ENCODE data around the gene SUGT1. TPM values are rescaled to one million over a fixed set of nuclear protein-coding genes. Genes with fewer than 3 reads are reported as not detected.
"Not testable (repeated sequence)": the region's sequence is repeated elsewhere in the genome, so short reads cannot be mapped to it uniquely, and the experiment has no call there.

SUGT1 gene
- total RNA-seq, 2 experiments from 2014 or later = 58.3 to 64.8 TPM

- intact Hi-C loops (cut with DNase I, micrococcal nuclease); H3K4me1 Mint-ChIP-seq: not testable (repeated sequence)
Observed at GRCh38 chr13:52708266-52708665, 55.6 kb downstream of the SUGT1 start.

GRCh38 chr13:52711286-52711685 lies 58.6 kb downstream of the SUGT1 start:
- no peak for DNase-seq

More at GRCh38 chr13:52708266-52708665, 55.6 kb downstream of the SUGT1 start:
- H3K27me3 Mint-ChIP-seq; H3K36me3 Mint-ChIP-seq (ENCODE audit: low read depth); H3K9me3 Mint-ChIP-seq (ENCODE audit: low read depth); DNase-seq; H3K4me3 Mint-ChIP-seq; H3K27ac Mint-ChIP-seq; ATAC-seq: not testable (repeated sequence)
- CTCF ChIA-PET = interaction anchor here (0.6 to 1.3 kb wide), 2 partner anchors 18 to 64 kb away, joined by 3 to 5 read pairs; no protein-coding TSS in a partner anchor
- POLR2A ChIA-PET = interaction anchor here (0.6 kb wide), 1 partner anchor 138 kb away, joined by 3 read pairs; no protein-coding TSS in a partner anchor

GRCh38 chr13:52712385-52712784 lies 59.7 kb downstream of the SUGT1 start:
- H3K27me3 Mint-ChIP-seq = peaks cover 2% of the 10 kb centered on the region
- H3K36me3 Mint-ChIP-seq (ENCODE audit: low read depth) = no peaks in the 10 kb centered on the region
- H3K4me3 Mint-ChIP-seq = no peak overlapping the region
- intact Hi-C loops (cut with DNase I, micrococcal nuclease) = no loop called here
- DNase-seq (no peak), ATAC-seq (no peak)
- POLR2A ChIA-PET = no interaction called here
- H3K27ac Mint-ChIP-seq = no peak overlapping the region
- H3K9me3 Mint-ChIP-seq (ENCODE audit: low read depth) = no peaks in the 10 kb centered on the region
- CTCF ChIA-PET = interaction anchor here (0.8 to 1.0 kb wide), 2 partner anchors 9 to 20 kb away, joined by 3 read pairs; no protein-coding TSS in a partner anchor
- H3K4me1 Mint-ChIP-seq = no peaks in the 10 kb centered on the region

More at GRCh38 chr13:52711286-52711685, 58.6 kb downstream of the SUGT1 start:
- Mint-ChIP-seq H3K4me1 (no peaks in the 10 kb centered on the region), H3K27ac (no peak overlapping the region), H3K4me3 (no peak overlapping the region), H3K27me3 (no peaks in the 10 kb centered on the region), H3K36me3 (ENCODE audit: low read depth) (no peaks in the 10 kb centered on the region), H3K9me3 (ENCODE audit: low read depth) (no peaks in the 10 kb centered on the region)
- no peak for ATAC-seq
- ChIA-PET CTCF (no interaction called here), POLR2A (no interaction called here)
- intact Hi-C loops (cut with DNase I, micrococcal nuclease) = no loop called here

- intact Hi-C loops (cut with DNase I, micrococcal nuclease) = no loop called here
- no peak for DNase-seq
- Mint-ChIP-seq H3K4me1 (no peaks in the 10 kb centered on the region), H3K27ac (no peak overlapping the region), H3K36me3 (ENCODE audit: low read depth) (peaks cover 2% of the 10 kb centered on the region), H3K4me3 (no peak overlapping the region), H3K9me3 (ENCODE audit: low read depth) (no peaks in the 10 kb centered on the region), H3K27me3 (peaks cover 6% of the 10 kb centered on the region)
- CTCF ChIA-PET = interaction anchor here (1.0 kb wide), 1 partner anchor 11 kb away, joined by 3 read pairs; no protein-coding TSS in a partner anchor
- POLR2A ChIA-PET = interaction anchor here (0.6 kb wide), 1 partner anchor 167 kb away, joined by 3 read pairs; no protein-coding TSS in a partner anchor
- ATAC-seq = no peak
Observed at GRCh38 chr13:52713894-52714293, 61.3 kb downstream of the SUGT1 start.

- CTCF ChIA-PET; ATAC-seq; intact Hi-C loops (cut with DNase I, micrococcal nuclease); POLR2A ChIA-PET; DNase-seq; H3K9me3 Mint-ChIP-seq (ENCODE audit: low read depth); H3K4me1 Mint-ChIP-seq; H3K27ac Mint-ChIP-seq; H3K4me3 Mint-ChIP-seq; H3K36me3 Mint-ChIP-seq (ENCODE audit: low read depth): not testable (repeated sequence)
- H3K27me3 Mint-ChIP-seq = peaks cover 11% of the 10 kb centered on the region
Observed at GRCh38 chr13:52720904-52721303, 68.3 kb downstream of the SUGT1 start.

GRCh38 chr13:52721356-52721755 lies 68.7 kb downstream of the SUGT1 start:
- H3K27ac Mint-ChIP-seq; H3K4me1 Mint-ChIP-seq; ATAC-seq; intact Hi-C loops (cut with DNase I, micrococcal nuclease); CTCF ChIA-PET; DNase-seq; H3K4me3 Mint-ChIP-seq; H3K9me3 Mint-ChIP-seq (ENCODE audit: low read depth); H3K36me3 Mint-ChIP-seq (ENCODE audit: low read depth); POLR2A ChIA-PET: not testable (repeated sequence)
- H3K27me3 Mint-ChIP-seq = peaks cover 11% of the 10 kb centered on the region

GRCh38 chr13:52723181-52723580 lies 70.5 kb downstream of the SUGT1 start:
- Mint-ChIP-seq H3K4me3 (no peak overlapping the region), H3K4me1 (no peaks in the 10 kb centered on the region), H3K27me3 (peaks cover 9% of the 10 kb centered on the region), H3K36me3 (ENCODE audit: low read depth) (peaks cover 2% of the 10 kb centered on the region), H3K27ac (no peak overlapping the region), H3K9me3 (ENCODE audit: low read depth) (peaks cover 5% of the 10 kb centered on the region)
- DNase-seq = no peak
- ChIA-PET POLR2A (no interaction called here), CTCF (no interaction called here)
- intact Hi-C loops (cut with DNase I, micrococcal nuclease) = no loop called here
- no peak for ATAC-seq

- DNase-seq (no peak), ATAC-seq (no peak)
- Mint-ChIP-seq H3K27ac (no peak overlapping the region), H3K36me3 (ENCODE audit: low read depth) (no peaks in the 10 kb centered on the region), H3K27me3 (no peaks in the 10 kb centered on the region), H3K4me3 (no peak overlapping the region), H3K9me3 (ENCODE audit: low read depth) (peaks cover 4% of the 10 kb centered on the region), H3K4me1 (no peaks in the 10 kb centered on the region)
- intact Hi-C loops (cut with DNase I, micrococcal nuclease) = no loop called here
- POLR2A ChIA-PET = no interaction called here
- CTCF ChIA-PET = interaction anchor here (0.6 to 0.8 kb wide), 2 partner anchors 12 to 471 kb away, joined by 3 to 4 read pairs; no protein-coding TSS in a partner anchor
Observed at GRCh38 chr13:52725302-52725701, 72.7 kb downstream of the SUGT1 start.

- Mint-ChIP-seq H3K9me3 (ENCODE audit: low read depth) (peaks cover 4% of the 10 kb centered on the region), H3K36me3 (ENCODE audit: low read depth) (no peaks in the 10 kb centered on the region), H3K27me3 (peaks cover 3% of the 10 kb centered on the region), H3K27ac (no peak overlapping the region), H3K4me1 (no peaks in the 10 kb centered on the region), H3K4me3 (no peak overlapping the region)
- no peak for ATAC-seq
- intact Hi-C loops (cut with DNase I, micrococcal nuclease) = no loop called here
- ChIA-PET CTCF (interaction anchor here (0.7 kb wide), 1 partner anchor 17 kb away, joined by 5 read pairs; no protein-coding TSS in a partner anchor), POLR2A (no interaction called here)
- no peak for DNase-seq
Observed at GRCh38 chr13:52726258-52726657, 73.6 kb downstream of the SUGT1 start.

- CTCF ChIA-PET = no interaction called here
- DNase-seq (no peak), ATAC-seq (no peak)
- Mint-ChIP-seq H3K4me3 (no peak overlapping the region), H3K4me1 (peaks cover 3% of the 10 kb centered on the region), H3K27me3 (peaks cover 18% of the 10 kb centered on the region), H3K9me3 (ENCODE audit: low read depth) (no peaks in the 10 kb centered on the region), H3K36me3 (ENCODE audit: low read depth) (no peaks in the 10 kb centered on the region), H3K27ac (no peak overlapping the region)
- intact Hi-C loops (cut with DNase I, micrococcal nuclease) = no loop called here
- POLR2A ChIA-PET = no interaction called here
Observed at GRCh38 chr13:52734075-52734623, 81.5 kb downstream of the SUGT1 start.

GRCh38 chr13:52736891-52737290 lies 84.3 kb downstream of the SUGT1 start:
- no peaks in the 10 kb centered on the region for H3K36me3 Mint-ChIP-seq (ENCODE audit: low read depth)
- POLR2A ChIA-PET = no interaction called here
- intact Hi-C loops (cut with DNase I, micrococcal nuclease) = no loop called here
- H3K27me3 Mint-ChIP-seq = peaks cover 35% of the 10 kb centered on the region
- H3K4me3 Mint-ChIP-seq = no peak overlapping the region
- ATAC-seq = no peak
- no peak overlapping the region for H3K27ac Mint-ChIP-seq
- peaks cover 5% of the 10 kb centered on the region for H3K4me1 Mint-ChIP-seq
- H3K9me3 Mint-ChIP-seq (ENCODE audit: low read depth) = no peaks in the 10 kb centered on the region
- CTCF ChIA-PET = interaction anchor here (1.6 kb wide), 1 partner anchor 73 kb away, joined by 6 read pairs; no protein-coding TSS in a partner anchor
- no peak for DNase-seq

- Mint-ChIP-seq H3K36me3 (ENCODE audit: low read depth) (no peaks in the 10 kb centered on the region), H3K4me3 (no peak overlapping the region), H3K27ac (no peak overlapping the region), H3K27me3 (peaks cover 39% of the 10 kb centered on the region), H3K4me1 (peaks cover 5% of the 10 kb centered on the region), H3K9me3 (ENCODE audit: low read depth) (no peaks in the 10 kb centered on the region)
- no peak for ATAC-seq
- no peak for DNase-seq
- ChIA-PET CTCF (interaction anchor here (1.6 kb wide), 1 partner anchor 72 kb away, joined by 6 read pairs; no protein-coding TSS in a partner anchor), POLR2A (no interaction called here)
- intact Hi-C loops (cut with DNase I, micrococcal nuclease) = no loop called here
Observed at GRCh38 chr13:52737451-52737850, 84.8 kb downstream of the SUGT1 start.
